Measurements from ENCODE around the gene CEP85.
"Not testable (repeated sequence)": the region's sequence is repeated elsewhere in the genome, so short reads cannot be mapped to it uniquely, and the experiment has no call there.

The CEP85 gene

GRCh38 chr1:26225033-26225831, 8.8 kb upstream of the CEP85 start:
- DNase-seq = peak; percentile 53

- DNase-seq = not testable (repeated sequence)
Measured at GRCh38 chr1:26230682-26231081, 3.3 kb upstream of the CEP85 start.

- DNase-seq = peak; percentile 36
Measured at GRCh38 chr1:26234644-26235370, 807 bp downstream of the CEP85 start.

DNA sequence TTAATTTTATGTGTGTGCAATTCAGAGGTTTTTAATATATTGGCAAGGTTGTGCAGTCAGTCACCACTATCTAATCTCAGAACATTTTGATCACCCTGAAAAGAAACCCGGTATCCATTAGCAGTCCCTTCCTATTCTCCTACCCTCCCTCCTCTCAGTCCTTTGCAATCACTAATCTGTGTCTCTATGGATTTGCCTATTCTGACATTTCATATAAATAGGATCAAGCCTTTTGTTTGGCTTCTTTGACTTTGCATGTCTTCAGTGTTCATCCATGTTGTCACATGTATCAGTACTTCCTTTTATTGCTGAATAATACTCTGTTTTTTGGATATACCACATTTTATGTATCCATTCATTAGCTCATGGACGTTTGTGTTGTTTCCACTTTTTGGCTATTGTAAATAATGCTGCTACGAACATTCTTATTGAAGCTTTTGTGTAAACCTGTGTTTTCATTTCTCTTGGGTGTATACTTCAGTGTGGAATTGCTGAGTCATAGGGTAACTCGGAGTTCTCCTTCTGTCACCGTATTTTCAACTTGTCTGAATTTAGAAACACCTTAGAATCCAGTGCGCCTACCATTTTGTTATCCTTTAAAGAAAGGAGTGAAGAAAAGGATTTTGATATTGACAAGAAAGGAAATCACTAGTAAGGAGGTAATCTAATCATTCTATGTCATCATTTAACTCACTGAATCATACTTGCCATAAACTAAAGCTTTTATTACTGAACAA, 3.4 kb downstream of the CEP85 start:
- no peak for DNase-seq

DNA sequence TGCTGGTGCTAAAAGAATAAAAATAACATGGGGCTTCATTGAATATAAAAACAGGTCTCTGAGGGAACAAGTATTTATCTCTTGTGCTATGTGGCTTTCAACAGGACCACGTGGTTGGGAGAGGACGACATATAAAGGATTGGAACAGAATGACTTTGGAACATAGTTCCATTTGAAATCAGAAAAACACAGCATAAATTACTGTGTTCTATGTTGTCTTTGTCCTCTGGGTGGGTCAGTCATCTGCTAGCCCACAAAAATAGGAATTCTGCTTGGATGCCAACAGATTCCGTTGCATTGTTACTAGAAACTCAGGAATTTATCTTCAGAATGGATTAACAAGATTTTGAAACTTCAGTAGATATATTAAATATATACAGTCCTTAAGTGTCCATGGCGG, 5.9 kb downstream of the CEP85 start:
- DNase-seq = no peak

GRCh38 chr1:26252718-26253117, 18.7 kb downstream of the CEP85 start:
- DNase-seq = no peak

GRCh38 chr1:26254404-26254803, 20.4 kb downstream of the CEP85 start:
- no peak for DNase-seq

GRCh38 chr1:26257222-26257621, 23.2 kb downstream of the CEP85 start:
- no peak for DNase-seq

GRCh38 chr1:26259005-26259404, 25.0 kb downstream of the CEP85 start:
- no peak for DNase-seq

- no peak for DNase-seq
Measured at GRCh38 chr1:26259578-26259977, 25.6 kb downstream of the CEP85 start.

DNA sequence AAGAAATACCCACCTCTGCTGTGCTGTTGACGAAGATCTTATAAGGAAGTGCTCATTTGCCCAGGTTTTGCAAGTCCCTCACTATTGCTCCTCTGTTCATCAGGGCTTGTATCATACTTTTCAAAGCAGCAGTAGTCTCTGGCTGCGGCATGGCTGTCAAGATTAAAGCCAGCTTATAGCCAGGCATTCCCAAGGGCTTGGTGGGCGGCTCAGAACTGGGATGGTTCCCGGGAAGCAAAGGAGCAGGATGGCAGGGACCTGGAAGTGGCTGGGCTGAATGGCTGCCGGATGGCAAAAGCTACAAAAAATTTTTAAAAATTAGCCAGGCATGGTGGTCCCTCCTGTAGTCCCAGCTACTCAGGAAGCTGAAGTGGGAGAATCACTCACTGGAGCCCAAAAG, 29.2 kb downstream of the CEP85 start:
- DNase-seq = no peak

DNA sequence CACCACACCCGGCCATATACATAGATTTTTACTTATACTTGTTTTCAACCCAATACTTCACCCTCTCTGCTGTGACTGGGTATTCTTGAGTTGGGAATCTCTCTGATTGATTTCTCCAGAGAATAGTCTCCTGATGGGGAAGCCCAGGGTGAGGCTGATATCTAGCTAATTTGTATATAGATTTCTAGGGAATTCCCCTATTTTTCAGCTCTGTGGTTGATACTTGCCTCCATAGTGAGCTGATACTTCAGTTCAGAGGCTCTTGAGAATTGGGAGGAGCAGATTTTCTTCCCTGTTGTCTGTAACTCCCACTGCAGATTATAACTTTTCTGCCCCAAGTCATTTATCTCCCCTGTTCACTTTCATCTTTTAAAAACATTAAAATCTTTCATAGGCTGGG, 31.4 kb downstream of the CEP85 start:
- no peak for DNase-seq

GRCh38 chr1:26268290-26269197, 34.5 kb downstream of the CEP85 start:
- no peak for DNase-seq

DNA sequence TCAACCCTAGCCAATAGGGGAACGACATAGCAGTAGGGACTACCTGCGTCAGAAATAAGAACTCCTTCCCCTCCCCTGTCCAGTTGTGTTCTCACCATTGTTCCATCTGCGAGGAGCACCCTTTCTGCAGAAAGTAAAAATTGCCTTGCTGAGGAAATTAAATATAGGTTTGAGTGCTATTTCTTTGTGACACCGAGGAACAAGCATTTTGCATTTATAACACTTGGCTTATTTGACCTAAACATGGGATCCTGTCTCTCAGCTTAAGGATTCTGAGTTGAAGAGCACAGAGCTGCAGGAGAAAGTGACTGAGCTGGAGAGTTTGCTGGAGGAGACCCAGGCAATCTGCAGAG, 35.2 kb downstream of the CEP85 start:
- DNase-seq = no peak

DNA sequence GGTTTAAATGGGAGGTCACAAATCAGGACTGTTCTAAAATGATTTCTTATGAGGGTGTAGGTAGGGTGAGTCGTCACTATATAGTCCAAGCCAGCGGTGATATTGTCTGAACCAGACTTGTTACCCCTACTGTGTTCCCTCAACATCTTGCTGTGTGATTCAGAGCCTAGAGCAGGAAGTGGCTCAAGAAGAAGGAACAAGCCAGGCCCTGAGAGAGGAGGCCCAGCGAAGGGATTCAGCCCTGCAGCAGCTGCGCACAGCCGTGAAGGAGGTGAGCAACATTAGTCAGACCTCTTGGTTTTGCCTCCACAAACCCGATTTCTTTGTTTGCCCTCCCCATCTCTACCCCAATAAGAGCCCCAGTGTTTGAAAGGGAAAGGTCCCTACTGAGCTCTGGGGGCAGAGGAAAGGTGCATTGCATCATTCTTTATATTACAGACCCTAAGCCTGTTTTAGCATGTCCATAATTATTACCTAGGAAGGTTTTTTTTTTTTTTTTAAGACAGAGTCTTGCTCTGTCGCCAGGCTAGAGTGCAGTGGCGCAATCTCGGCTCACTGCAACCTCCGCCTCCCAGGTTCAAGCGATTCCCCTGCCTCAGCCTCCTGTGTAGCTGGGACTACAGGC, 40.9 kb downstream of the CEP85 start:
- DNase-seq = no peak

- DNase-seq = peak; percentile 82
Measured at GRCh38 chr1:26275580-26276431, 41.8 kb downstream of the CEP85 start.

- no peak for DNase-seq
Measured at GRCh38 chr1:26276432-26276838, 42.4 kb downstream of the CEP85 start.

DNA sequence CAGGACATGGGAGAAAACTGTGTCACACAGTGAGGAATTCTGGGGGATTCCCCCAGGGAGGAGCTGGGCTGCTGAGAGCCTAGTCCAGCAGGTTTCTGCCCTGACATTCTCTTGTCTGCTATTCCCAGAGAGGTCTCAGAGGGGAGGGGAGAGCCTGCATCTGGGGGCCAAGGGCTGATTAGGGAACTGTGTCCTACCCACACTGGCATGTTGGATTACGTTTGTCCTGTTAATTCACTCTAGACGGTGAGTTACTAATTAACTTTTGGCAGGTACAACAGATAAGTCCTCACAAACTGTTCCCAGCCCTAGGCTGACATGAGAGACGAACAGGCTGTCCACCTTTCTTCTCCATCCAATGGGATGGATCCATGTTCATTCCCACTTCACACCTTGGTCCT, 43.3 kb downstream of the CEP85 start:
- no peak for DNase-seq

DNA sequence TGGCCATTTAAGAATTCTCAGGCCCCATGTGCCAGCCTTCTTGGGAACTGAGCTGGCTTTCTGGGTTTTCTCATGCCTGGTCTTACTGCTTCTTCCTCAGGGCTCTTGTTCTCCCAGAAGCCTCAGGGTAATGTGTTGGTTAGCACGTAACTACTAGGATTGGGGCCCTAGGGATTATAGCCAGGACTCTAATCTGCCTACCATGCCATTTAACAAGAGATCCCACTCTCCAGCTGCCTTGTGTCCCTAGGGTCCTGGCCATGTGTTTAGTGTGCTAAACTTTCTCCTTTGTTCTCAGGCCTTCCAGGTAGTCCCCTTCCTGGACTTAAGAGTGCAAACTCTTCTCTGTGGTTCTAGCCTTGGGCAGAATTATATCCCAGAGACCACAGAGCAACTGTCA, 43.7 kb downstream of the CEP85 start:
- no peak for DNase-seq

DNA sequence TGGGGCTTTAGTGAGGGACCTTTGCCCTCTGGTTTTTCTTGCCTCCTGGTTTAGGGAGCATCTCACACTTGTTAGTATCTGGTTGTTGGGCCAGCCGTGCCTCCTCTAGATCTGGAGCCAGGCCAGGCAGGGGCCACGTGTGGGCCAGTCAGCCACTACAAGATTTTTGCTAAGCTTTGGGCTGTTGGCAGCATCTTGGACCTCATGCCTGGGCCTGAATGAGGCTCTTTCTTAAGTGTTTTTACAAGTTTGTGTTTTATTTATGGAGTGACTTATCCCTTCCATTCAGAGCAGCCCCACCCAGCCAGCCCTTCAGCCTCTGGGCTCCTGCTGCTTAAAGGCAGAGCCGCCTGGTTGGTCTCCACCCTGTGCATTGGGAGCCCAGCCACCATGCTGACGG, 44.3 kb downstream of the CEP85 start:
- DNase-seq = no peak

DNA sequence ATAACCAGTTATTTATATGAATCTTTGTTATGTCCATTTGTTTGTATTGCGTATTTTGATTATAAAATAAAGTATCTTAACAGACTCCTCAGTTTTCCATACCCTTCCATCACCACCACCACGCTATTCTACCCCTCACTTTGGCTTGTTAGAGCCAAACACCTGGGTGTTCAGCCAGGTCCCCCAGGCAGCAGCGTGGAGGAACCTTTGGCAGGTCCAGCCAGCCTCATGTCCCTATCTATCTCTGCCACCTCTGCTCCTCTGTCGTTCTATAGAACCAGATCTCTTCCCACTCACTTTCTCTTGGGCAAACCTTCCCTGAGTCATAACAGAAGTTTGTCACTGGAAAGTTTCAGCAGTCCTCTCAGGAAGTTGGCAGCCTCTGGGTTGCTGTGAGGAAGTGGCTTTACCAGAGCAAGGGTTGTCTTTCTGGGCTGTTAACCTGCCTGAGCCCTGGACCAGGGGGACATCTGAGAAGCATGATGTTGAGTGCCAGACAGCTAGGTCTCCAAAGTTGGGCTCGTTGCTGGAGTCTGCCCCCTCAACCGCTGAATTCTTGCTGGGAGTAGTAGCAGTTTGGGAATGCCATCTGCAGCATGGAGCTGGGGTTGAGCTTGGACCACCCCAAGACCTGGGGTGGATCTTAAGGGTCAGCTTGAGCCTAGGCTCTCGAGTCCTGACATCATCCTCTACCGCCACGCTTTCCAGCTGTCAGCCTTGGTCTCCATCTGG, 44.9 kb downstream of the CEP85 start:
- DNase-seq = peak; percentile 39

All from CD4-positive, alpha-beta T cell treated with Interleukin-10 for 1 hour (primary cell).